Keratinocyte (primary cell): ENCODE measurements around the gene NLGN1.

Source experiments
- EZH2 ChIP-seq: IDR thresholded peaks from one replicate; pipeline ENCODE4 v1.6.1; 2012; ENCODE audit warnings: inconsistent platforms, mild to moderate bottlenecking, low read length, moderate library complexity
- TF ChIP-seq, protein P1 (sequence below), 3 experiments: IDR thresholded peaks in 1 of 3; conservative IDR thresholded peaks in 1 of 3; optimal IDR thresholded peaks in 1 of 3; 2 replicates in 2 of 3; 3 replicates in 1 of 3; pipeline versions ENCODE3 to v1.5.1; 2011; ENCODE audit warnings: low read length in 3 of 3, mild to moderate bottlenecking in 3 of 3, moderate library complexity in 2 of 3, control low read depth in 1 of 3, inconsistent platforms in 1 of 3; ENCODE audit not compliant: insufficient read depth in 2 of 3; ENCODE audit errors: extremely low read depth in 1 of 3

DNA sequence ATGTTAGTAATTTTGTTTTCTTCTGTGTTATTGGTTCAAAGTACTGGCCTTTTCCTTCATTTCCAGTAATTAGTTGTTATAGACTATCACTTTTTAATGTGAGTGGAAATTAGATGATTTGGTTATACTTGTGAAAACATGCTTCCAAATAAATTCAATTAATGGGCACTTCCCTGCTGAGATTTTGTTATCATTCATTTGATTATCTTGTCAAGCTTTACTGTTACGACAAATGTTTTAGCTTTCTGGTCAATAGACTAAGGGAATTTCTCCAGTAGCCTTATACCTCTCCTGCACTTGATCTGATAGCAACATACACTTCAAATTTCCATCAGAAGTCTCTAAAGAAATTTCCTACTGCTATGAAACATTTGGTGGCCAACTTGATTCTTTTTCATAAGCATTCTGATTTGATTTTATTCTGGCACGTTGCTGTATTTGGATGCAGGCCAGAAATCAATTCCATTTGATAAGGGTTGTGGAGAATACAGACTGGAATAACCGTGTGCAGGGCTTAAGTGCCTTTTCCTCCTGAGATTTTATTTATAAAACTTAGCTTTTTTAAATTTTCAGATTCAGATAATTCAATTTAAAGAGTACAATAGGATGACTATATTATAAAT lies 887.8 kb downstream of the NLGN1 start:
- TF ChIP-seq EZH2 = no peak
- TF ChIP-seq, protein P1, sequence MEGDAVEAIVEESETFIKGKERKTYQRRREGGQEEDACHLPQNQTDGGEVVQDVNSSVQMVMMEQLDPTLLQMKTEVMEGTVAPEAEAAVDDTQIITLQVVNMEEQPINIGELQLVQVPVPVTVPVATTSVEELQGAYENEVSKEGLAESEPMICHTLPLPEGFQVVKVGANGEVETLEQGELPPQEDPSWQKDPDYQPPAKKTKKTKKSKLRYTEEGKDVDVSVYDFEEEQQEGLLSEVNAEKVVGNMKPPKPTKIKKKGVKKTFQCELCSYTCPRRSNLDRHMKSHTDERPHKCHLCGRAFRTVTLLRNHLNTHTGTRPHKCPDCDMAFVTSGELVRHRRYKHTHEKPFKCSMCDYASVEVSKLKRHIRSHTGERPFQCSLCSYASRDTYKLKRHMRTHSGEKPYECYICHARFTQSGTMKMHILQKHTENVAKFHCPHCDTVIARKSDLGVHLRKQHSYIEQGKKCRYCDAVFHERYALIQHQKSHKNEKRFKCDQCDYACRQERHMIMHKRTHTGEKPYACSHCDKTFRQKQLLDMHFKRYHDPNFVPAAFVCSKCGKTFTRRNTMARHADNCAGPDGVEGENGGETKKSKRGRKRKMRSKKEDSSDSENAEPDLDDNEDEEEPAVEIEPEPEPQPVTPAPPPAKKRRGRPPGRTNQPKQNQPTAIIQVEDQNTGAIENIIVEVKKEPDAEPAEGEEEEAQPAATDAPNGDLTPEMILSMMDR (optimal IDR thresholded peaks at IDR 0.05 in 1 of 3, IDR thresholded peaks at IDR 0.05 in 1 of 3, conservative IDR thresholded peaks at IDR 0.05 in 1 of 3; ENCODE audit: extremely low read depth in 1 of 3, insufficient read depth in 2 of 3, low read length in 3 of 3) = no peak
